Prostate gland (tissue), 2 donors: ENCODE data around the gene FDXR.

ENCODE experiments used
- POLR2A ChIP-seq: fragments of 450-650 bp; IDR thresholded peaks from one replicate; pipeline ENCODE4 v1.6.1; 2016; ENCODE audit warnings: antibody characterized with exemption, mild to moderate bottlenecking
- TF ChIP-seq, protein P1 (sequence below), 4 experiments: fragments of 200-600 bp in 2 of 4; fragments of 450-650 bp in 2 of 4; sonication (generic) in 2 of 4; IDR thresholded peaks; 1 replicate in 3 of 4; 2 replicates in 1 of 4; pipeline ENCODE4 v1.5.1; 2016 to 2019; ENCODE audit warnings: antibody characterized with exemption in 4 of 4, mild to moderate bottlenecking in 2 of 4, moderate library complexity in 2 of 4

DNA sequence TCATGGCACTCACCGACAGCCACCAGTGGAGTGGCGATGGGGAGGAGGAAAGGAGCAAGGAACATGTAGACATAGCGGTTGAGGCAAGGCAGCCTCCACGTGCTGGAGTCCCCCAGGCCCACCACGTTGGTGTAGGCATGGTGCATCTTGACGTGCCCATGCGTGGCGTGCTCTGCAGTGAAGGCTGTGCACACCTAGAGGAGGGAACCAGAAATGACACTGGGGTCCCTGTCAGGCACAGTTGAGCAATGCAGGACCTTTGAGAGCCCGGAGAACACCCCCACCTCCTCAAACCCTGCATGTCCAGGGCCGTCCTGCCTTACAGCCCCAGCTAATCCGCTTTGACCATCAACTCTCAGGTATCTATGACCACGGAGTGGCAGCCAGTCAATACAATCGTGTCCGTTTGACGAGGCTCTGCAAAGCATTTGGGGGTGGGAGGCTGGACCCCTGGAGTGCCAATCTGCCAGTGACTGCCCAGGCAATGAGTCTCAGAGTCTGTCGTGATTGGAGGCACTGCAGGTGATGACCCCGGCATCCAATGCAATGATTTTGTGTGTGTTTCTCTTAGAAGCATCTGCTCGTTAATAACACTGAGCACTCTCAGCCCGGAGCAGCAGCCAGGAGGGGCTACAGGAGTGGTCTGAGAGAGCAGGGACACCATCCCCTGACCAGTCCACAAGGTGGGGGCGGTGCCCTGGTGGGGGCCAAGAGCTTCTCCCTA lies 9.9 kb upstream of the FDXR start:
- no peak for TF ChIP-seq POLR2A
- TF ChIP-seq, protein P1, sequence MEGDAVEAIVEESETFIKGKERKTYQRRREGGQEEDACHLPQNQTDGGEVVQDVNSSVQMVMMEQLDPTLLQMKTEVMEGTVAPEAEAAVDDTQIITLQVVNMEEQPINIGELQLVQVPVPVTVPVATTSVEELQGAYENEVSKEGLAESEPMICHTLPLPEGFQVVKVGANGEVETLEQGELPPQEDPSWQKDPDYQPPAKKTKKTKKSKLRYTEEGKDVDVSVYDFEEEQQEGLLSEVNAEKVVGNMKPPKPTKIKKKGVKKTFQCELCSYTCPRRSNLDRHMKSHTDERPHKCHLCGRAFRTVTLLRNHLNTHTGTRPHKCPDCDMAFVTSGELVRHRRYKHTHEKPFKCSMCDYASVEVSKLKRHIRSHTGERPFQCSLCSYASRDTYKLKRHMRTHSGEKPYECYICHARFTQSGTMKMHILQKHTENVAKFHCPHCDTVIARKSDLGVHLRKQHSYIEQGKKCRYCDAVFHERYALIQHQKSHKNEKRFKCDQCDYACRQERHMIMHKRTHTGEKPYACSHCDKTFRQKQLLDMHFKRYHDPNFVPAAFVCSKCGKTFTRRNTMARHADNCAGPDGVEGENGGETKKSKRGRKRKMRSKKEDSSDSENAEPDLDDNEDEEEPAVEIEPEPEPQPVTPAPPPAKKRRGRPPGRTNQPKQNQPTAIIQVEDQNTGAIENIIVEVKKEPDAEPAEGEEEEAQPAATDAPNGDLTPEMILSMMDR (IDR thresholded peaks at IDR 0.05): no peak
